SJSA1 (cell line): ENCODE results near the gene ASCL4. TPM values are rescaled to one million over a fixed set of nuclear protein-coding genes. Genes with fewer than 3 reads are reported as not detected.
A peak's percentile ranks its signal among the peaks of the same experiment; 100 is the strongest.
"Not testable (repeated sequence)": the region's sequence is repeated elsewhere in the genome, so short reads cannot be mapped to it uniquely, and the experiment has no call there.

ENCODE experiments used
- DNase-seq, 2 experiments: peaks; one replicate each; pipeline ENCODE4 v3.0.0-alpha.2; 2015 to 2020; ENCODE audit warnings: low spot score in 2 of 2, low read depth in 1 of 2
- H3K27ac ChIP-seq: fragments of 250-450 bp; sonication (Bioruptor Pico); 2 replicates; pipeline ENCODE4 v1.5.1; 2020; ENCODE audit warnings: mild to moderate bottlenecking, moderate library complexity
- H3K27me3 ChIP-seq: fragments of 250-450 bp; sonication (Bioruptor Pico); replicated peaks from 2 replicates; pipeline ENCODE4 v1.5.1; 2020; ENCODE audit warnings: mild to moderate bottlenecking, moderate library complexity
- H3K36me3 ChIP-seq: fragments of 250-450 bp; sonication (Bioruptor Pico); 2 replicates; pipeline ENCODE4 v1.5.1; 2020; ENCODE audit warnings: mild to moderate bottlenecking
- H3K4me1 ChIP-seq: fragments of 250-450 bp; sonication (Bioruptor Pico); replicated peaks from 2 replicates; pipeline ENCODE4 v1.6.1; 2021; ENCODE audit warnings: mild to moderate bottlenecking
- H3K4me3 ChIP-seq: fragments of 250-450 bp; sonication (Bioruptor Pico); 2 replicates; pipeline ENCODE4 v1.5.1; 2020; ENCODE audit warnings: mild to moderate bottlenecking
- H3K9me3 ChIP-seq: fragments of 250-450 bp; sonication (Bioruptor Pico); replicated peaks from 2 replicates; pipeline ENCODE4 v1.5.1; 2020; ENCODE audit warnings: mild to moderate bottlenecking
- total RNA-seq: library from RNA; depleted of rRNA; stranded (reverse); fragments of >200 nt; shearing (Covaris generic); gene quantifications from 2 replicates; pipeline ENCODE4 v1.2.3, GENCODE V29; 2014; rRNA removed

Gene ASCL4, protein sequence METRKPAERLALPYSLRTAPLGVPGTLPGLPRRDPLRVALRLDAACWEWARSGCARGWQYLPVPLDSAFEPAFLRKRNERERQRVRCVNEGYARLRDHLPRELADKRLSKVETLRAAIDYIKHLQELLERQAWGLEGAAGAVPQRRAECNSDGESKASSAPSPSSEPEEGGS
- not detected in 2 replicates for total RNA-seq

DNA sequence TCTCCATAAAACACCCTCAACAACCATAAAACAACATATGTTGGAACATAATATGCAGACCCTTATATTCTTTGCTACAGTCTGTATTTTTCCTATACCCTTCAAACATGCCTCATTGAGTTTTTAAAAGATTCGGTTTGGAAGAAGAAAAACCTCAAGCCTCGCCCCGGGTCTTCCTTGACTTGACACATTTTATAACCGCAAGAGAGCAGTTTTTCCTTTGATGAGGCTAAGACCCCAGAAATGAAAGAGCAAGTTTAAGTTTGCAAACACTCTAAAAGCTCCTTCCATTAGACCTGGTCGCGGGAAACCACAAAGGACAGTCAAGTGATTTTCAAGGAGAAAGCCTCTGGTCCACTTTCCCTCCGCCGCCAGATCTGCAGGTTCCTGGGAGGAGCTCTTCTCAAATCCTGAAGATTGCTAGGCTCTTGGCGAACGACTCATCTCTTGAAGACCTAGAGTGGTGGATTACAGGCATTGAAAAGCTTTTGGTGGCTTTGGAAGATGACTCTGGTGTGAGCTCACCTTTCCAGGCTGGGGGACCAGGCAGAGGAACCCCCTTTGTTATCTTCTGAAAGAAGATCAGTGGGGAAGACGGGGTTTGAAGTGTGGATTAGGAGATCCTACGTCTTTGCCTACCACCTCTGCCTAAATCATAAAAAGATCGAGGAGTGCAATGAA, at the start of gene ASCL4:
Gene ASCL4, plus strand, starts transcription at position 356 of the 681 bp plus-strand sequence. CDS start 515 bp downstream, outside the sequence.
- no peaks in the 10 kb centered on the region for H3K36me3 ChIP-seq
- no peak within 1 kb of the TSS for H3K27ac ChIP-seq
- no peak within 1 kb of the TSS for H3K4me3 ChIP-seq
- no peak for DNase-seq
- peaks cover 53% of the 10 kb centered on the region for H3K27me3 ChIP-seq
- H3K9me3 ChIP-seq = 0 out of 2 replicates have a peak, but pooled peaks cover 3% of the 10 kb centered on the region
- no peaks in the 10 kb centered on the region for H3K4me1 ChIP-seq

DNA sequence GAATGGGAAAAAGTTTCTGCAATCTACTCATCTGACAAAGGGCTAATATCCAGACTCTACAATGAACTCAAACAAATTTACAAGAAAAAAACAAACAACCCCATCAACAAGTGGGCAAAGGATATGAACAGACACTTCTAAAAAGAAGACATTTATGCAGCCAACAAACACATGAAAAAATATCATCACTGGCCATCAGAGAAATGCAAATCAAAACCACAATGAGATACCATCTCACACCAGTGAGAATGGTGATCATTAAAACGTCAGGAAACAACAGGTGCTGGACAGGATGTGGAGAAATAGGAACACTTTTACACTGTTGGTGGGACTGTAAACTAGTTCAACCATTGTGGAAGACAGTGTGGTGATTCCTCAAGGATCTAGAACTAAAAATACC, 47.2 kb upstream of the ASCL4 start:
- H3K9me3 ChIP-seq, H3K4me3 ChIP-seq, DNase-seq, H3K27ac ChIP-seq, H3K36me3 ChIP-seq, H3K27me3 ChIP-seq, H3K4me1 ChIP-seq: not testable (repeated sequence)

DNA sequence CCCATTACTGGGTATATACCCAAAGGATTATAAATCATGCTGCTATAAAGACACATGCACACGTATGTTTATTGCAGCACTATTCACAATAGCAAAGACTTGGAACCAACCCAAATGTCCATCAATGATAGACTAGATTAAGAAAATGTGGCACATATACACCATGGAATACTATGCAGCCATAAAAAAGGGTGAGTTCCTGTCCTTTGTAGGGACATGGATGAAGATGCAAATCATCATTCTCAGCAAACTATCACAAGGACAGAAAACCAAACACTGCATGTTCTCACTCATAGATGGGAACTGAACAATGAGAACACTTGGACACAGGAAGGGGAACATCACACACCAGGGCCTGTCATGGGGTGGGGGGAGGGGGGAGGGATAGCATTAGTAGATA, 46.8 kb upstream of the ASCL4 start:
- not testable (repeated sequence) for H3K27ac ChIP-seq, H3K9me3 ChIP-seq, DNase-seq, H3K36me3 ChIP-seq, H3K4me1 ChIP-seq, H3K27me3 ChIP-seq, H3K4me3 ChIP-seq

GRCh38 chr12:107730618-107731341, 43.7 kb upstream of the ASCL4 start:
- no peaks in the 10 kb centered on the region for H3K27me3 ChIP-seq
- no peaks in the 10 kb centered on the region for H3K9me3 ChIP-seq
- H3K4me3 ChIP-seq = no peak overlapping the region
- no peak for DNase-seq
- H3K27ac ChIP-seq = no peak overlapping the region
- peaks cover 28% of the 10 kb centered on the region for H3K36me3 ChIP-seq
- H3K4me1 ChIP-seq = no peaks in the 10 kb centered on the region

- no peak overlapping the region for H3K27ac ChIP-seq
- peaks cover 33% of the 10 kb centered on the region for H3K36me3 ChIP-seq
- DNase-seq = no peak
- no peak overlapping the region for H3K4me3 ChIP-seq
- H3K27me3 ChIP-seq = no peaks in the 10 kb centered on the region
- no peaks in the 10 kb centered on the region for H3K4me1 ChIP-seq
- no peaks in the 10 kb centered on the region for H3K9me3 ChIP-seq
These were observed 43.1 kb upstream of the ASCL4 start for GRCh38 chr12:107731366-107731765.

DNA sequence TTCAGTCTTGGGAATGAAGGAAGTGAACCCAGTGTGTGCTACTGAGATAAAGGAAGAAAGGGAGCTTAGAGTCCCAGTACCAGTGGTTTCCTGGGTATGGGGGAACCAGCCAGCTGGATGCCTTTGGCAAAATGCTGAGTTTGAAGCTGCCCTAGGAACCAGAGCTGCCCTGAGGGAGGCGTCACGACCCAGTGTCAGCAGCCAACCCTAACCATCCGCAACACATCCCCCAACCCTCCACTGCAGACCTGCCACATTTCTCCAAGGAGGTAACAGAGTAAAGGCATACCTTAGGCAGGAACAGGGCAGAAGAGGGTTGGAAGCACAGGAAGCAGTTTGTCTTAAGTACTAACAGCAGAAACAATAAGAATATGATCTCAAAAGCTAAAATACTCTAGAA, 42.1 kb upstream of the ASCL4 start:
- DNase-seq = no peak
- peaks cover 43% of the 10 kb centered on the region for H3K36me3 ChIP-seq
- no peaks in the 10 kb centered on the region for H3K4me1 ChIP-seq
- no peaks in the 10 kb centered on the region for H3K27me3 ChIP-seq
- H3K9me3 ChIP-seq = no peaks in the 10 kb centered on the region
- no peak overlapping the region for H3K4me3 ChIP-seq
- H3K27ac ChIP-seq = no peak overlapping the region

DNA sequence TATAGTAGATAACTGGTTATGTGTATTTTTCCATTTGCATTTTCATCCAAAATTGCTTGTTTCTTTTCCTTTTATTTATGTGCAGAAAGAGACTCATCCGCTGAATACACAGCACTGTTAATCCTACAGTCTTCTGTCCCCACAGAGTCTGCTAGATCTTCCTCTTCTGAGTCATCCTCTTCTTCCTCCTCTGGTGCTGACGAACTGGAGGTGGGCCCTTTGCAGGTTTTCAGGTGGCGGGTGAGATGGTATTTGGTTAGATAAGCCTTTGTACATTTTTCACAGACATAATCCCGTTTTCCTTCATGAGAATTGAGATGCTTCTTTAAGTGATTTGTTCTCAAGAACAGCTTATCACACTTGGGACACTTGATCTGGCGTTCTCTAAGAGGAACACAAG, 40.4 kb upstream of the ASCL4 start:
- Histone ChIP-seq H3K4me3 (no peak overlapping the region), H3K27ac (no peak overlapping the region), H3K9me3 (no peaks in the 10 kb centered on the region), H3K36me3 (peaks cover 61% of the 10 kb centered on the region), H3K27me3 (no peaks in the 10 kb centered on the region), H3K4me1 (no peaks in the 10 kb centered on the region)
- DNase-seq = no peak

- Histone ChIP-seq H3K4me3 (no peak overlapping the region), H3K4me1 (no peaks in the 10 kb centered on the region), H3K9me3 (no peaks in the 10 kb centered on the region), H3K36me3 (peaks cover 77% of the 10 kb centered on the region), H3K27me3 (no peaks in the 10 kb centered on the region), H3K27ac (no peak overlapping the region)
- DNase-seq = no peak
These were observed 38.7 kb upstream of the ASCL4 start for GRCh38 chr12:107735763-107736162.

GRCh38 chr12:107736914-107737313, 37.6 kb upstream of the ASCL4 start:
- no peak overlapping the region for H3K27ac ChIP-seq
- H3K27me3 ChIP-seq = no peaks in the 10 kb centered on the region
- H3K4me1 ChIP-seq = no peaks in the 10 kb centered on the region
- no peak overlapping the region for H3K4me3 ChIP-seq
- peaks cover 89% of the 10 kb centered on the region for H3K36me3 ChIP-seq
- DNase-seq = no peak
- H3K9me3 ChIP-seq = no peaks in the 10 kb centered on the region

- peak overlapping the region; percentile 68 for H3K27ac ChIP-seq
- no peaks in the 10 kb centered on the region for H3K27me3 ChIP-seq
- peaks cover 86% of the 10 kb centered on the region for H3K36me3 ChIP-seq
- no peak overlapping the region for H3K4me3 ChIP-seq
- peaks cover 26% of the 10 kb centered on the region for H3K4me1 ChIP-seq
- peak in 1 of 2 experiments; percentile 39 for DNase-seq
- H3K9me3 ChIP-seq = no peaks in the 10 kb centered on the region; the same call in 1 of the 2 replicates
These were observed 26.0 kb upstream of the ASCL4 start for GRCh38 chr12:107748472-107748871.

DNA sequence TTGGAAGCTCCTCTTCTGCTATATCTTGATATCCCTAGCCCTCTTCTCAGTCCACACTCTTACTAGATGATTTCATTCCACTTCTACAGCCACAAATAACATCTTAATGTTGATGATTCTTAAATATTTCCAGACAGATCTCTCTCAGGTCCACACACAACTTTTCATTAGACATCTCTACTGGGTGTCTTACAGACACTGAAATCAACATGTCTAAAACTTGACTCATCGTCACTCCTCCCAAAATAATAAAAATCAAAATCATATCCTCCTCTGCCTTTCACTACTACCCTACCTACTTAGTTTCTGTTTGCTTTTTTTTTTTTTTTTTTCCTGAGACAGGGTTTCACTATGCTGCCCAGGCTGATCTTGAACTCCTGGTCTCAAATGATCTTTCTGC, 25.4 kb upstream of the ASCL4 start:
- Histone ChIP-seq H3K27ac (peak overlapping the region; percentile 68), H3K27me3 (no peaks in the 10 kb centered on the region), H3K36me3 (peaks cover 86% of the 10 kb centered on the region), H3K4me1 (peaks cover 26% of the 10 kb centered on the region), H3K9me3 (no peaks in the 10 kb centered on the region; the same call in 1 of the 2 replicates), H3K4me3 (no peak overlapping the region)
- DNase-seq = no peak

- H3K27me3 ChIP-seq = peaks cover 2% of the 10 kb centered on the region; the same call in 1 of the 2 replicates
- peaks cover 24% of the 10 kb centered on the region for H3K4me1 ChIP-seq
- peak overlapping the region; percentile 53 for H3K27ac ChIP-seq
- peak overlapping the region; percentile 89 for H3K4me3 ChIP-seq
- peak; percentile 46 to 52 for DNase-seq
- H3K36me3 ChIP-seq = peaks cover 60% of the 10 kb centered on the region
- no peaks in the 10 kb centered on the region for H3K9me3 ChIP-seq
These were observed 15.1 kb upstream of the ASCL4 start for GRCh38 chr12:107759410-107759809.

DNA sequence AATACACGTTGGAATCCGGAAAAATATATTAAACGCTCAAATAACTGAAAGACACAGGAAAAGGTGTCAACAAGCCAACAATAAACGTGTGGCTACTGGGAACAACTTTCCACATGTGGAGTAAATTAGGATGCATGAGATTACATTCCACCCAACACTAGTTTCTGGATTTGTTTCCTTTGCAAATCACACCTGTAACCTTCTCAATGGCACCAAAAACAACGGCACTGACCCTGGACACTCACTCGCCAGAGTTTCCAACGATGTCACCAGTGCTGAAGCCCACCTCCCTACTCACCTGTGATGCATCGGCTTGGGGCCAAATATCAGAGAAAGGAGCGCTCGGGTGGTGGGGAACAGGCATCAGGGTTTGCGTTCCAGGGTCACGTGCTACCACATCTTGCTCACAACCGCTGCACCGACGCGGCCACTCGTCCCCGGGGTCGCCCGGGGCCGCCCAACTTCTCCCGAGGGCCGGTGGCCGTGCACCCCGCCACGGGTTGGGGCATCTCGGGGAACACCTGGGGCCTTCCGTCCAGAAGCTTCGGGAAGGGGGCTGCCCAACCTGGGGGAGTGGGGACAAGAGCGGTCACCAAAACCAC, 14.2 kb upstream of the ASCL4 start:
- Histone ChIP-seq H3K4me3 (peak overlapping the region; percentile 89), H3K27ac (peak overlapping the region; percentile 53), H3K36me3 (peaks cover 52% of the 10 kb centered on the region), H3K27me3 (peaks cover 6% of the 10 kb centered on the region), H3K4me1 (peaks cover 24% of the 10 kb centered on the region), H3K9me3 (no peaks in the 10 kb centered on the region)
- DNase-seq = peak in 1 of 2 experiments; percentile 27
